Spinal cord (tissue), 10 donors: Measurements from ENCODE around the gene HNF4A. TPM values are rescaled to one million over a fixed set of nuclear protein-coding genes. Genes with fewer than 3 reads are reported as not detected.
"Not testable (repeated sequence)": the region's sequence is repeated elsewhere in the genome, so short reads cannot be mapped to it uniquely, and the experiment has no call there.

ENCODE experiments used
- DNase-seq, 6 donors: peaks; one replicate each; pipeline versions ENCODE4 v3.0.0 to v3.0.0-alpha.2; 2013 to 2015; ENCODE audit warnings: low spot score in 6 of 6, low read depth in 4 of 6
- H3K27ac ChIP-seq: one replicate; pipeline ENCODE4 v1.5.1; 2013; ENCODE audit warnings: low read depth, low read length, control low read depth
- H3K27me3 ChIP-seq: one replicate; pipeline ENCODE4 v1.6.1; 2013; ENCODE audit warnings: low read length; ENCODE audit not compliant: control insufficient read depth, insufficient read depth
- H3K36me3 ChIP-seq: one replicate; pipeline ENCODE4 v1.6.1; 2013; ENCODE audit warnings: low read length; ENCODE audit not compliant: control insufficient read depth, insufficient read depth
- H3K4me1 ChIP-seq: one replicate; pipeline ENCODE4 v1.6.1; 2013; ENCODE audit warnings: low read length; ENCODE audit not compliant: control insufficient read depth, insufficient read depth
- H3K4me3 ChIP-seq: one replicate; pipeline ENCODE4 v1.5.1; 2013; ENCODE audit warnings: low read depth, low read length, control low read depth
- H3K9me3 ChIP-seq: one replicate; pipeline ENCODE4 v1.6.1; 2013; ENCODE audit warnings: low read length; ENCODE audit not compliant: control insufficient read depth, insufficient read depth
- WGBS: methylation state at CpG from one replicate; pipeline ENCODE4 v1.1.5; 2013; ENCODE audit warnings: missing lambda C conversion rate; ENCODE audit not compliant: insufficient coverage; 5-methylcytosine and 5-hydroxymethylcytosine counted together
- polyA plus RNA-seq, 2 donors: library from polyadenylated mRNA; unstranded; fragments of 120-200 nt; gene quantifications; one replicate each; pipeline ENCODE4 v1.2.1, GENCODE V29; 2013; ENCODE audit not compliant: insufficient read length in 2 of 2
- total RNA-seq, 2 donors: library from RNA; depleted of rRNA in 1 of 2; stranded (reverse); fragments of 120-200 nt in 1 of 2; fragments of >200 nt in 1 of 2; gene quantifications; one replicate each; pipeline versions ENCODE4 v1.2.3 to v1.2.4, GENCODE V29; 2013 to 2014
- donor health status: healthy.

Gene HNF4A
- total and polyA plus RNA-seq, 4 donors: 0.21 to 0.29 (median 0.22) TPM; not detected in 1

- H3K27me3 ChIP-seq: no peaks in the 10 kb centered on the region
- H3K9me3 ChIP-seq: no peaks in the 10 kb centered on the region
- no peaks in the 10 kb centered on the region for H3K36me3 ChIP-seq
- no CpG with 5 or more reads among the region's 4 CpGs for WGBS
- H3K4me1 ChIP-seq: peaks cover 6% of the 10 kb centered on the region
- no peak for DNase-seq
- H3K4me3 ChIP-seq: no peak overlapping the region
- no peak overlapping the region for H3K27ac ChIP-seq
Measured at GRCh38 chr20:44344723-44345122, 10.8 kb upstream of the HNF4A start.

DNA sequence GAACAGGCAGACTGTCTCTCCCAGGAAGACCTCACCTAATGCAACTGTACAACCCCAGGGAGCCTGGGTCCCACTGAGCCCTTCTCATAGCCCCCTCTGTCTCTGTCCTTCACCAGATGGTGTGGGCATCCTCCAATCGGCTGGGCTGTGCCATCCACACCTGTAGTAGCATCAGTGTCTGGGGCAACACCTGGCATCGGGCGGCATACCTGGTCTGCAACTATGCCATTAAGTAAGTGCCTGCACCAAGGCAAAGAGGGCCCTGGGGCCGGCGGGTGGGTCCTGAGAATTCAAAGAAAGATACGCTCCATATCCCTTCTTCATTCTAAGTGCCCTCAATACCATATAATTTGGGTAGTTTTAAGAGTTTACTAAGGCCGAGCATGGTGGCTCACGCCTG is 10.4 kb upstream of the HNF4A start:
- no peak overlapping the region for H3K27ac ChIP-seq
- H3K27me3 ChIP-seq: no peaks in the 10 kb centered on the region
- no peak overlapping the region for H3K4me3 ChIP-seq
- WGBS: 91% methylated on average over 3 of the region's 8 CpGs
- H3K4me1 ChIP-seq: peaks cover 6% of the 10 kb centered on the region
- H3K36me3 ChIP-seq: no peaks in the 10 kb centered on the region
- DNase-seq: no peak
- no peaks in the 10 kb centered on the region for H3K9me3 ChIP-seq

GRCh38 chr20:44345941-44346340 is 9.6 kb upstream of the HNF4A start:
- not testable (repeated sequence) for H3K36me3 ChIP-seq, H3K9me3 ChIP-seq, H3K4me1 ChIP-seq, H3K27ac ChIP-seq, H3K27me3 ChIP-seq, H3K4me3 ChIP-seq, DNase-seq
- WGBS: 92% methylated on average over 9 of the region's 10 CpGs

DNA sequence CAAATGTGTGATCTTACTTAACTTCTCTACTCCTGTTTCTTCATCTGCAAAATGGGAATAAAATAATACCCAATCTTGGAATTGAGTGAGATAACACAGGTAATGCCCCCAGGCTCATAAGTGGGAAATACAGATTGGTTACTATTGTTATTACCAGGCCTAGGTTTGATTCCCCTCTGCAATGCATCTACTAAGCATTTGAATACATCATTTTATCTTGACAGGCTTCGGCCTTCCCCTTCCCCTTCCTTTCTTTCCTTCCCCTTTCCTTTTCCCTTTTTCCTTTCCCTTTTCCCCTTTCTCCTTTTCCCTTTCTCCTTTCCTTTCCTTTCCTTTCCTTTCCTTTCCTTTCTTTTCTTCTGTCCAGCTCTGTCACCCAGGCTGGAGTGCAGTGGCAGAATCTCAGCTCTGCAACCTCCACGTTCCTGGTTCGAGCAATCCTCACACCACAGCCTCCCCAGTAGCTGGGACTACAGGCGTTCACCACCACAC is 7.3 kb upstream of the HNF4A start:
- 78% methylated on average over 1 of the region's 4 CpGs for WGBS
- no peak for DNase-seq
- Histone ChIP-seq H3K9me3 (no peaks in the 10 kb centered on the region), H3K36me3 (no peaks in the 10 kb centered on the region), H3K27me3 (no peaks in the 10 kb centered on the region), H3K4me1 (no peaks in the 10 kb centered on the region), H3K27ac (no peak overlapping the region), H3K4me3 (no peak overlapping the region)

- DNase-seq: no peak
- Histone ChIP-seq H3K36me3 (no peaks in the 10 kb centered on the region), H3K4me3 (no peak overlapping the region), H3K27me3 (no peaks in the 10 kb centered on the region), H3K27ac (no peak overlapping the region), H3K9me3 (no peaks in the 10 kb centered on the region), H3K4me1 (no peaks in the 10 kb centered on the region)
- 83% methylated on average over 2 of the region's 3 CpGs for WGBS
Measured at GRCh38 chr20:44349349-44349748, 6.2 kb upstream of the HNF4A start.

DNA sequence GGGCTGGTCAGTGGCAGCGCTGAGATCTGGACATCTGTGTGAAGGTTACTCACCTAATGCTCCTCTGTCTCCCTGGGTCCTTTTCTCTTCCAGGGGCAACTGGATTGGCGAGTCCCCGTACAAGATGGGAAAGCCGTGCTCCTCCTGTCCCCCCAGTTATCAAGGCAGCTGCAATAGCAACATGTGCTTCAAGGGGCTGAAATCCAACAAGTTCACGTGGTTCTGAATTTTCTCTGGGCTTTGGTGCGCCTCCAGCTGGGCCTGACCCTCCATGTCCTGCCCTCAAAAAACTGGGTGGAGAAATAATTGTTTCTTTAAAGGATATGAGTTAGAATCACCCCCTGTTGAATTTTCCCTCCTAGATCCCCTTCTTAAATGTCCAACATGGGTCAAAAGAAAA is 4.9 kb upstream of the HNF4A start:
- Histone ChIP-seq H3K36me3 (no peaks in the 10 kb centered on the region), H3K4me3 (no peak overlapping the region), H3K27ac (no peak overlapping the region), H3K4me1 (no peaks in the 10 kb centered on the region), H3K27me3 (no peaks in the 10 kb centered on the region), H3K9me3 (no peaks in the 10 kb centered on the region)
- WGBS: 95% methylated on average over 4 of the region's 6 CpGs
- DNase-seq: no peak

GRCh38 chr20:44354979-44355497 is 461 bp upstream of the HNF4A start:
- Histone ChIP-seq H3K36me3 (no peaks in the 10 kb centered on the region), H3K27ac (no peak overlapping the region), H3K27me3 (no peaks in the 10 kb centered on the region), H3K9me3 (no peaks in the 10 kb centered on the region), H3K4me1 (no peaks in the 10 kb centered on the region), H3K4me3 (no peak overlapping the region)
- DNase-seq: no peak
- WGBS: 93% methylated on average over 3 of the region's 6 CpGs

DNA sequence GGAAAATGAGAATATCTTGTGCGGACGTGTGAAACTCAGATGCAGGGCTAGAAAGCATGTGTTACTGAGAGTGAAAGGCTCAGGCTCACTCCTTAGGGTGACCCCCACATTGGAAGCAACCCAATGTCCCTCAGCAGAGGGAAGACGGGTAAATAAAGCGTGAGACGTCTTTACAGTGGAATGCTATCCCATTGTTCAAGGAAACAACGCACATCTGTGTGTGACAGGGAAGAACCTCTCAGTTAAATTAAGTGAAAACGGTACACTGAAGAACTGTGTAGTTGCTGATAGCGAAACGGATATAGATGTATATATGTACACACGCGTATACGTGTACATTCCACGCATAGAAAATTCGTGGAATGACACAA is 839 bp downstream of the HNF4A start:
- 70% methylated on average over 14 of the region's 14 CpGs for WGBS
- H3K9me3 ChIP-seq: no peaks in the 10 kb centered on the region
- no peaks in the 10 kb centered on the region for H3K36me3 ChIP-seq
- H3K27me3 ChIP-seq: no peaks in the 10 kb centered on the region
- DNase-seq: no peak
- H3K27ac ChIP-seq: no peak overlapping the region
- H3K4me3 ChIP-seq: no peak overlapping the region
- H3K4me1 ChIP-seq: no peaks in the 10 kb centered on the region

DNA sequence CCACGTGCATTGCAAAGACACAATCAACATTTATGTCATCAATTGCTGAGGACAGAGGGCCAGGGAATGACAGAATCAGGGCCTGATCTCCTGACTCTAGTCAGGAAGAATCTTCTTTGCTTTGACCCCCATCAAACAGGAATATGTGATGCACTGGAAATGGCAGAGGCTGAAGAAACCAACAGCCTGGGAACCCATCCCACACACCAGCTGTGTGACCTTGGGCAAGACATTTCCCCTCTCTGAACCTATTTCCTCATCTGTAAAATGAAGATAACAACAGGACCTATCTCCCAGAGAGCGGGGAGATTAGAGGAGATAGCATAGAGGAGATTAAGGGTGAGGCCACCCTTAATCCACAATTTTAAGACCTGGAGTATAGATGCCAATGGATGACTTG is 1.5 kb downstream of the HNF4A start:
- no CpG with 5 or more reads among the region's 2 CpGs for WGBS
- H3K27me3 ChIP-seq: no peaks in the 10 kb centered on the region
- H3K36me3 ChIP-seq: no peaks in the 10 kb centered on the region
- H3K4me3 ChIP-seq: no peak overlapping the region
- H3K27ac ChIP-seq: no peak overlapping the region
- DNase-seq: no peak
- H3K9me3 ChIP-seq: no peaks in the 10 kb centered on the region
- H3K4me1 ChIP-seq: no peaks in the 10 kb centered on the region

DNA sequence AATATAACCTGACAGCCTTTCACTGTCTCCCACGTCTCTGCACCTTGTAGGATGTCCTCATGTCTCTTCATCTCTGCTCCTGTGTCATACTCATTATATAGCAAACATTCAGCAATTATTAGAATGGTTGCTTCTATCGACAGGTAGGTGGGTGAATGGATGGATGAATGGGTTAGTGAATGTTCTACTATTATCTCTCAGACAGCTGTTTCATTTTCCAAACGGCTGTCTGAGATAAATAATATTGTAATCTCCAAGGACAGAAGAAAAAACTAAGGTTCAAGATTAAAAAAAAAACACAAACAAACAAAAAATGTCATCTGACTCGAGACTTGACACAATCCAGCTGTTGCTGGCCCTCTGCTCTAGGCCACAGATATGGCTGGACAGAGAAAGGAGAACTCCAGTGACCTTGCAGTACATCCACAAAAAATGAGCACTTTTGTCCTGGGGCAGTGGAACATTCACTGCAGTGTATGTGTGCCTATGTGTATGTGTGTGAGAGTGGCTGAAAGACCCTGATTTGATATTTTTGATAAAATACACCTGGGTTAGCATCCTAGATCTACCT is 2.1 kb downstream of the HNF4A start:
- H3K9me3 ChIP-seq: no peaks in the 10 kb centered on the region

More for the DNA sequence above, 2.1 kb downstream of the HNF4A start:
- WGBS: 80% methylated on average over 1 of the region's 4 CpGs
- H3K27ac ChIP-seq: no peak overlapping the region
- H3K4me3 ChIP-seq: no peak overlapping the region
- no peak for DNase-seq
- H3K27me3 ChIP-seq: no peaks in the 10 kb centered on the region
- no peaks in the 10 kb centered on the region for H3K36me3 ChIP-seq
- no peaks in the 10 kb centered on the region for H3K4me1 ChIP-seq
